HAP-1 (cell line): ENCODE measurements around the gene ASH1L.
"Not testable (repeated sequence)": the region's sequence is repeated elsewhere in the genome, so short reads cannot be mapped to it uniquely, and the experiment has no call there.

Experiments
- DNase-seq, 2 experiments: peaks; one replicate each; pipeline ENCODE4 v3.0.0-alpha.2; 2016 to 2020; ENCODE audit warnings: low spot score in 2 of 2
- H3K27me3 ChIP-seq: fragments of 250-450 bp; sonication (Bioruptor Pico); 2 replicates; pipeline ENCODE4 v1.5.1; 2020; ENCODE audit warnings: low read depth, mild to moderate bottlenecking, moderate library complexity
- H3K36me3 ChIP-seq: fragments of 250-450 bp; sonication (Bioruptor Pico); replicated peaks from 2 replicates; pipeline ENCODE4 v1.5.1; 2020; ENCODE audit warnings: mild to moderate bottlenecking
- H3K4me1 ChIP-seq: fragments of 250-450 bp; sonication (Bioruptor Pico); 2 replicates; pipeline ENCODE4 v1.5.1; 2020; ENCODE audit warnings: mild to moderate bottlenecking
- H3K4me3 ChIP-seq: fragments of 250-450 bp; sonication (Bioruptor Pico); 2 replicates; pipeline ENCODE4 v1.5.1; 2020; ENCODE audit warnings: mild to moderate bottlenecking, moderate library complexity
- H3K9me3 ChIP-seq: fragments of 250-450 bp; sonication (Bioruptor Pico); 2 replicates; pipeline ENCODE4 v1.5.1; 2020; ENCODE audit warnings: mild to moderate bottlenecking, moderate library complexity
- in situ Hi-C: fragments of 300-500 bp; cut with MboI; formaldehyde crosslinking; loops from 3 replicates; pipeline ENCODE4 v1.14.3; 2020; ENCODE audit warnings: low sequenced_read_pairs, inconsistent platforms, mixed read lengths

The ASH1L gene

DNA sequence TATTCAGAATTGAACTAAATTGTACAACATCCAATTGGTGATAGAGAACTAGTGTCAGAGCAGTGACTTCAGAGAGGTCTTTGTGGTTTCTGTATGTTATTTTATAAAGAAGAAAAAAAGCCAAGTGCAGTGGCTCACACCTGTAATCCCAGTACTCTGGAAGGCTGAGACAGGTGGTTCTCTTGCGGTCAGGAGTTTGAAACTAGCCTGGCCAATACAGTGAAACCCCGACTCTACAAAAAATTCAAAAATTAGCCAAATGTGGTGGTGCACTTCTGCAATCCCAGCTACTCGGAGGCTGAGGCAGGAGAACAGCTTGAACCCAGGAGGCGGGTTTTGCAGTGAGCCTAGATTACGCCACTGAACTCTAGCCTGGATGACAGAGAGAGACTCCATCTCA, 90.7 kb downstream of the ASH1L start:
- Histone ChIP-seq H3K4me3 (no peak overlapping the region), H3K27me3 (no peaks in the 10 kb centered on the region), H3K9me3 (0 out of 2 replicates have a peak, but pooled peaks cover 3% of the 10 kb centered on the region), H3K36me3 (no peaks in the 10 kb centered on the region), H3K4me1 (no peaks in the 10 kb centered on the region)
- in situ Hi-C loops = no loop called here
- no peak for DNase-seq

DNA sequence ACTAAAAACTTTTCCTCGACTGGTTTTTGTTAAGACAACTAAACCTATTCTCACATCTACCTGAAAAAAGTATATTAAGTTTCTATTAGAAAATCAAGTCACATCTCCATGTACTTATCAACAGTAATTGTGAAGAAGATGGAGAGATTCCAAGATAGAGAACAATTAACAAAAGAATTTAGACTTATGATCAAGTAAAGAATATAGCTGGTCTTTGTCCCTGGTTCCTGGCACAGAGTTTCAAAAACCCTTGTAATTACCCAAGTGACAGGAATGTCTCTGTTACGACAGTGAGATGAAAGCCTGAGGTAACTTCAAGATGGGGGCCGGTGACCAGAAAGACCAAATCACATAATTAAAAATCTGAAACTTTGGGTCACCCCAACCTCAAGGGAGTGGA, 91.6 kb downstream of the ASH1L start:
- H3K4me3 ChIP-seq = no peak overlapping the region
- no peaks in the 10 kb centered on the region for H3K27me3 ChIP-seq
- DNase-seq = no peak
- in situ Hi-C loops = no loop called here
- 0 out of 2 replicates have a peak, but pooled peaks cover 3% of the 10 kb centered on the region for H3K9me3 ChIP-seq
- no peaks in the 10 kb centered on the region for H3K36me3 ChIP-seq
- H3K4me1 ChIP-seq = no peaks in the 10 kb centered on the region

DNA sequence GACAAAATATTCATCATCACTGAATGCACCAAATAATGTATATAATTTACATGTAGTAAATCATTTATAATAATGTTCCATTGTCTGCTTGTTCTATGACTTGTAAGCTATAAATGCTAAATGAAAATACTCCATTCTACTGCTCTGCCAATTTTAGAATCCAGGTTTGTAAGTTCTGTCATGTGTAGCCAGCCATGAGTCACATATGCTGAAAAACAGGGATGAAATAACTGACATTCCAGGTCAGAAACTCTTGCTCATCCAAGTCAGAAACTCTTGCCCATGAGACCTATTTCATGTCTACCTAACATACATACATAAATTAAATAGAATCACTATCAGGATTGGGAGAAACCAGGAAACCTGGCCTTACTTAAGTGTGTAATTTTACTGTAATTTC, 95.6 kb downstream of the ASH1L start:
- H3K36me3 ChIP-seq = peaks cover 4% of the 10 kb centered on the region; the same call in 1 of the 2 replicates
- H3K4me3 ChIP-seq = no peak overlapping the region
- H3K9me3 ChIP-seq = 0 out of 2 replicates have a peak, but pooled peaks cover 3% of the 10 kb centered on the region
- H3K27me3 ChIP-seq = no peaks in the 10 kb centered on the region
- DNase-seq = no peak
- no peaks in the 10 kb centered on the region for H3K4me1 ChIP-seq
- in situ Hi-C loops = no loop called here

DNA sequence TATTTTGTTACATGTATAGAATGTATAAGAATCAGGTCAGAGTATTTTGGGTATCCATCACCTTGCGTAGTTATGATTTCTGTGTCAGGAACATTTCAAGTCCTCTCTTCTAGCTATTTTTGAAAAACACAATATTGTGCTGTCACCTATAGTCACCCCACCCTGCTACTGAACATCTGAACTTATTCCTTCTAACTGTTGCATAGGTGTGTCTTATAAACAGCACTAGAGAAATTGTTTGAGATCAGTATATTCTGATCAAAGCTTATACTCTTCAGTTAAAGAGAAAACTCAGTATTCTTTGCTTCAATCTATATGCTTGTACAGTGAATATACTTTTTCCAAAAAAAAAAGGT, 96.0 kb downstream of the ASH1L start:
- Histone ChIP-seq H3K4me3 (no peak overlapping the region), H3K9me3 (0 out of 2 replicates have a peak, but pooled peaks cover 3% of the 10 kb centered on the region), H3K27me3 (no peaks in the 10 kb centered on the region), H3K4me1 (no peaks in the 10 kb centered on the region), H3K36me3 (peaks cover 4% of the 10 kb centered on the region; the same call in 1 of the 2 replicates)
- DNase-seq = no peak
- in situ Hi-C loops = no loop called here

DNA sequence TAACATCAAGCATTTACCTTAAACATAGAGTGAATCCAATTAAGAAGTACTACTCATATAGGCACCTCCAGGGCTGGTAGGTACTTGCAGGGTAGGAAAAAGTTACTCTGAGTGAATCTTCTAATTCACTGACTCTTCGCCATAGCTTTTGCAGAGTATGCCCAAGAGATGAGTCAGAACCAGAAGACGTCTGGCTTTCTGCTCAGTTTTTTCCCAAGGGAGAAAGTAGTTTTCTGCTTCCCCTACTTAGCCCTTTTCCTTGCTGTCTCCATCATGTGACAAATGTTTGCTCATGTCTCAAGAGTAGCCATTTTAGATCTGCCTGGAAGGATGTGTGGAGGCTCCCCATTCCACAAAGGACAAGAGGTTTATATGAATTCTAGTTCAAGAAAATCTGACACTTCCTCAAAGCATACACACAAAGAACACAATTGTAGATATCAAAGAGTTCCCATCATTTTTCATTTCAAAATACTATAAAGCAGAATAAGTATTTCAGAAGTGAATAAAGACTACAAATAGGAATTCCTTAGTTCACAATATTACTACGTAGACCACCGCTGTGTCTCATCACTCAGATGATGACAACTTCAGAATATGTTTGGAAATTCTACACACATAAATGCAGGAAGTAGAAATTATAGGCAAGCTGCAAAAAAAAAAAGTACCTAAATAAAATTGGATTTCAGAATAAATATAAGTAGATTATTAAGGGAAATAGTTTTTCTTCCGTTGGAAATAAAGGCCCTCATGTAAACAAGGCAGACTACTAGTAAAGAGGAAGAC, 98.5 kb downstream of the ASH1L start:
- H3K4me3 ChIP-seq = no peak overlapping the region

DNA sequence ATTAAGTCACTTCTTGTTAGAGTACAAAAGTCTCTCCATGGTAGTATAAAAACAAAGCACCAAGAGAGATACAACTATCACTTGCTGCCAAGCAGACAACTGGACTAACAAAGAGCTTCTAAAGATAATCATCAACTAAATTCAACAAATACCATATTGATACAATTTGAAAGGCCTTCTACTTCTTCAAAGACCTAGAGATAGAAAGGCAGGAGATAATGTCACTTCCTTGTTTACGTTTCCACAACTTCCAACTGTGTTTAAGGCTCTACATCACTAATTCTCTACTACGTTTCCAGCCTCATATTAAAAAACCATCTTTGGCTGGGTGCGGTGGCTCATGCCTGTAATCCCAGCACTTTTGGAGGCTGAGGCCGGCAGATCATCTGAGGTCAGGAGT, 104.5 kb downstream of the ASH1L start:
- Histone ChIP-seq H3K9me3 (no peaks in the 10 kb centered on the region), H3K4me1 (peaks cover 14% of the 10 kb centered on the region), H3K4me3 (no peak overlapping the region), H3K36me3 (peaks cover 7% of the 10 kb centered on the region; the same call in 1 of the 2 replicates), H3K27me3 (no peaks in the 10 kb centered on the region)
- peak in 1 of 2 experiments; percentile 1 for DNase-seq
- in situ Hi-C loops = no loop called here

More for the DNA sequence above, 98.5 kb downstream of the ASH1L start:
- Histone ChIP-seq H3K4me1 (no peaks in the 10 kb centered on the region), H3K27me3 (no peaks in the 10 kb centered on the region), H3K9me3 (no peaks in the 10 kb centered on the region), H3K36me3 (peaks cover 4% of the 10 kb centered on the region; the same call in 1 of the 2 replicates)
- DNase-seq = no peak
- in situ Hi-C loops = no loop called here

DNA sequence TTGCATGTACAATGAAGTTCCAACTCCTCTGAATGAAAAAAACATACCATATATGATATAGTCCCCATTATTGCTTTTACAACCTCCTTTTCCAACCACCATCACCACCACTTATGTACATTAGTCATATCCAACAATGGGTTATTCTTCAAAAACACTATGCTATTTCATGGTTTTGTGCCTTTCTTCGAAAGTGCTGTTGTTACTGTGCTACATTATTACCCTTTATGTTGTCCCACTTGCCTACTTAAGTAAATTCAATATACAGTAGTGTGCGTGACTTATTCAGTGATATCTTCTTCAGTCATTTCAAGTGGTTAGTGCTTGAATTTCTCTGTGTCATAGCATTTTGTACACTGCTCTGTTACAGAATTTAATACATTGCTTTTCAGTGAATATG, 105.3 kb downstream of the ASH1L start:
- Histone ChIP-seq H3K27me3 (no peaks in the 10 kb centered on the region), H3K36me3 (peaks cover 6% of the 10 kb centered on the region; the same call in 1 of the 2 replicates), H3K9me3 (no peaks in the 10 kb centered on the region), H3K4me1 (peaks cover 14% of the 10 kb centered on the region), H3K4me3 (no peak overlapping the region)
- in situ Hi-C loops = no loop called here
- peak in 1 of 2 experiments; percentile 2 for DNase-seq

DNA sequence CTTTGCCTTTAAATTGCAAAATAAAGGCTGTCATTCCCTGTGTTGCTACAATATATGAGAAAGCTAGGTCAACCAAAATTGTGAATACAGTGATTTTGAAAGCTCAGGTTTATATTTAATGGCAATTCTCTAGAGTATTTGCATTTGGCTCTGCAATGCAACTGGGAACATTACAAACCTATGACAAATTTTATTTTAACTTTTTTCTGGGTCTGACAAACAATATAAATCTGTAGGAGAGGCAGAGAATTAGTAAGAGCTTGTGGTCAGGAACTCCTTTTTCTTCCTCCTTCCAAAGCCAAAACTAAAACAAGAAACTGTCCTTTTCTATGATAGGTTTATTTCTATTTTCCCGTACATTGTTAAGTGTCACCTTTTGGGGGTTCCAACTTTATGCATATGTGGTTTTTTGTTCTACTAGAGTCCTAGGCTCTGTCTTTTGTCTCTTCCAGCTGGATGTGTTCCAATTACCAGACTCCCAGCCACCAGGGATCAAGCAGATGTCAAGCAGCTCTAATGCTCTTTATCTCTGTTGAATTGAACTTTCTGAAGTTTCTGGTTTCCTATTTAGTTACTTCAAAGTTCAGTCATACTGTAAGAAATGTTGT, 106.9 kb downstream of the ASH1L start:
- Histone ChIP-seq H3K9me3 (no peaks in the 10 kb centered on the region), H3K36me3 (peaks cover 4% of the 10 kb centered on the region), H3K4me1 (peaks cover 14% of the 10 kb centered on the region), H3K4me3 (no peak overlapping the region), H3K27me3 (no peaks in the 10 kb centered on the region)
- in situ Hi-C loops = no loop called here
- DNase-seq = peak; percentile 54 to 61

DNA sequence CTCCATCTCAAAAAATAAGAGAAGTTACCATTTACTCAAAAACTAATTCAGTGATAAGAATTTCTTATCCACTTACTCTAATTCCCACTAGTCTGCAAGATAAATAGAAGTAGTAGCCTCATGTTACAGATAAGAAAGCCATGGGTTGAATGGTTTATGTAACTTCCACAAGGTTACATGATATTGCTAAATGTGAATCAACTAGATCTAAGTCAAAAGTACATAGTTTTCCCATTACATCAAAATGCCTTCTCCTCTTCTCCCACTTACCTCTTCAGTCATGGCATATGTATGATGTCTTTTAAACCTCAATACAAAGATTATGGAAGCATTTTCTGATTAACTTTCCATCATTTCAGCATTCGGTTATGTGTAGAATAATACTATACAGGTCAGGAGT, 108.5 kb downstream of the ASH1L start:
- peaks cover 14% of the 10 kb centered on the region for H3K4me1 ChIP-seq
- peaks cover 7% of the 10 kb centered on the region for H3K36me3 ChIP-seq
- in situ Hi-C loops = no loop called here
- no peaks in the 10 kb centered on the region for H3K9me3 ChIP-seq
- no peak for DNase-seq
- H3K27me3 ChIP-seq = no peaks in the 10 kb centered on the region
- no peak overlapping the region for H3K4me3 ChIP-seq

DNA sequence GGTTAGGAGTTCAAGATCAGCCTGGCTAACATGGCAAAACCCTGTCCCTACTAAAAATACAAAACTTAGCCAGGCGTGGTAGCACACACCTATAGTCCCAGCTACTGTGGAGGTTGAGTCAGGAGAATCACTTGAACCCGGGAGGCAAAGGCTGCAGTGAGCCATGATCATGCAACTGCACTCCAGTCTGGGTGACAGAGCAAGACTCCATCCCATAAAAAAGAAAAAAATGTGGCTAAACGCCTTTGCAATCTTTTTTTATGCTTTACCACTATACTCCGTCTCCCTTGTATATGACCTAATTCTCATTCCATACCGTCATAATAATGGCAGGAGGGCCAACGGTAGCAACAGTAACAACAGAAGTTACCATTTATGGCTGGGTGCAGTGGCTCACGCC, 109.5 kb downstream of the ASH1L start:
- Histone ChIP-seq H3K4me1 (peaks cover 14% of the 10 kb centered on the region), H3K4me3 (no peak overlapping the region), H3K9me3 (no peaks in the 10 kb centered on the region), H3K36me3 (peaks cover 7% of the 10 kb centered on the region), H3K27me3 (no peaks in the 10 kb centered on the region)
- no peak for DNase-seq
- in situ Hi-C loops = no loop called here

DNA sequence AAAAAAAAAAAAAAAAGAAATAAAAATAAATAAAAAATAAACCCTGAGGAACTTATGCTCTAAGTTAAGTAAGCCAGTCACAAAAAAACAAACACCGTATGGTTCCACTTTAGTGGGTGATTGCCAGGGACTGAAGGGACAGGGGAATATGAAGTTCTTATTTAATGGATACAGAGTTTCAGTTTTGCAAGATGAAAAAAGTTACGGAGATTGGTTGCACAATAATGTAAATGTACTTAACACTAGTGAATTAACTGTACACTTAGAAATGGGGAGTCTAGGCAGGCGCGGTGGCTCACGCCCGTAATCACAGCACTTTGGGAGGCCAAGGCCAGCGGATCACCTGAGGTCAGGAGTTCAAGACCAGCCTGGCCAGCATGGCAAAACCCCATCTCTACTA, 111.4 kb downstream of the ASH1L start:
- Histone ChIP-seq H3K36me3 (peaks cover 7% of the 10 kb centered on the region), H3K27me3 (no peaks in the 10 kb centered on the region), H3K4me1 (peaks cover 9% of the 10 kb centered on the region), H3K9me3 (no peaks in the 10 kb centered on the region), H3K4me3 (no peak overlapping the region)
- no peak for DNase-seq
- in situ Hi-C loops = no loop called here

DNA sequence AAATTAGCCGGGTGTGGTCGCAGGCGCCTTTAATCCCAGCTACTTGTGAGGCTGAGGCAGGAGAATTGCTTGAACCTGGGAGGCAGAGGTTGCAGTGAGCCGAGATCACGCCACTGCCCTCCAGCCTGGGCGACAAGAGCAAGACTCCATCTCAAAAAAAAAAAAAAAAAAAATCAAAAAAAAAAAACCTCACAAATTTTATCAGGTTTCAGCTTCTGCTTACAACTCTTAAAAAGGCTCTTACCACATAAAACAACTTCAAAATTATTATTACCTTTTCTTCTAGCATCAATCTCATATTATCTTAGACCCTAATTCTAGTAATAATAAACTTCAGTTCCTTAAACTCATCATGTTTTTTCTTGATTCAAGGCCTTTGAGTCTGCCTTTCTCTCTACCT, 120.2 kb downstream of the ASH1L start:
- H3K4me1 ChIP-seq, H3K9me3 ChIP-seq, in situ Hi-C loops, DNase-seq, H3K4me3 ChIP-seq, H3K27me3 ChIP-seq: not testable (repeated sequence)
- H3K36me3 ChIP-seq = peaks cover 16% of the 10 kb centered on the region; the same call in 1 of the 2 replicates

DNA sequence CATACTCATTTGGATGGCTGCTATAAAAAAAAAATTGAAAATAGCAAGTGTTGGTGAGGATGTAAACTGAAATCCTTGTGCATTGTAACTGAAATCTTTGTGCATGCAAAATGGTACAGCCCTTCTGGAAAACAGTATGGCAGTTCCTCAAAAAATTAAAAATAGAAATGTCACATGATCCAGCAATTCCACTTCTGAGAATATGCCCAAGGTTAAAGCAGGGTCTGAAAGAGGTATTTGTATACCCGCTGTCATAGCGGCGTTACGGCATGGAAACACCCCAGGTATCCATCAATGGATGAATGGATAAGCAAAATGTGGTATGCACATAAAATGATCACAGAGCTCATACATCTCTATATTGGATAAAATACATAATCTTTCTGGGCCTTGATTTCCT, 125.2 kb downstream of the ASH1L start:
- in situ Hi-C loops = no loop called here

DNA sequence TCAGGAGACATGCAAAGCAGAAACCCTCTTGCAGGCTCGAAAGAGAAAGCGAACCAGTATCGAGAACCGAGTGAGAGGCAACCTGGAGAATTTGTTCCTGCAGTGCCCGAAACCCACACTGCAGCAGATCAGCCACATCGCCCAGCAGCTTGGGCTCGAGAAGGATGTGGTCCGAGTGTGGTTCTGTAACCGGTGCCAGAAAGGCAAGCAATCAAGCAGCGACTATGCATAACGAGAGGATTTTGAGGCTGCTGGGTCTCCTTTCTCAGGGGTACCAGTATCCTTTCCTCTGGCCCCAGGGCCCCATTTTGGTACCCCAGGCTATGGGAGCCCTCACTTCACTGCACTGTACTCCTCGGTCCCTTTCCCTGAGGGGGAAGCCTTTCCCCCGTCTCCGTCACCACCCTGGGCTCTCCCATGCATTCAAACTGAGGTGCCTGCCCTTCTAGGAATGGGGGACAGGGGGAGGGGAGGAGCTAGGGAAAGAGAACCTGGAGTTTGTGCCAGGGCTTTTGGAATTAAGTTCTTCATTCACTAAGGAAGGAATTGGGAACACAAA, 128.7 kb downstream of the ASH1L start:
- H3K27me3 ChIP-seq, H3K4me3 ChIP-seq, DNase-seq, in situ Hi-C loops, H3K4me1 ChIP-seq, H3K9me3 ChIP-seq: not testable (repeated sequence)
- H3K36me3 ChIP-seq = peaks cover 25% of the 10 kb centered on the region

More for the DNA sequence above, 125.2 kb downstream of the ASH1L start:
- DNase-seq = no peak
- Histone ChIP-seq H3K36me3 (peaks cover 26% of the 10 kb centered on the region), H3K27me3 (no peaks in the 10 kb centered on the region), H3K4me3 (no peak overlapping the region), H3K4me1 (peaks cover 3% of the 10 kb centered on the region), H3K9me3 (no peaks in the 10 kb centered on the region)
